HG02759 (cell line): ENCODE measurements around the gene C1QL3.

Source experiments
- ATAC-seq: cut with Tn5 transposase; IDR thresholded peaks from one replicate; pipeline ENCODE4 v1.9.1; 2021; ENCODE audit warnings: mild to moderate bottlenecking, moderate library complexity; ENCODE audit not compliant: unreplicated experiment

The C1QL3 gene

GRCh38 chr10:16521311-16522016 lies at the start of gene C1QL3:
C1QL3 (minus strand) TSS chr10:16521879; CDS start chr10:16521065, 814 bp downstream.
- ATAC-seq = peak; percentile 44

- peak; percentile 93 for ATAC-seq
Measured at GRCh38 chr10:16570731-16571130, 49.1 kb upstream of the C1QL3 start.

DNA sequence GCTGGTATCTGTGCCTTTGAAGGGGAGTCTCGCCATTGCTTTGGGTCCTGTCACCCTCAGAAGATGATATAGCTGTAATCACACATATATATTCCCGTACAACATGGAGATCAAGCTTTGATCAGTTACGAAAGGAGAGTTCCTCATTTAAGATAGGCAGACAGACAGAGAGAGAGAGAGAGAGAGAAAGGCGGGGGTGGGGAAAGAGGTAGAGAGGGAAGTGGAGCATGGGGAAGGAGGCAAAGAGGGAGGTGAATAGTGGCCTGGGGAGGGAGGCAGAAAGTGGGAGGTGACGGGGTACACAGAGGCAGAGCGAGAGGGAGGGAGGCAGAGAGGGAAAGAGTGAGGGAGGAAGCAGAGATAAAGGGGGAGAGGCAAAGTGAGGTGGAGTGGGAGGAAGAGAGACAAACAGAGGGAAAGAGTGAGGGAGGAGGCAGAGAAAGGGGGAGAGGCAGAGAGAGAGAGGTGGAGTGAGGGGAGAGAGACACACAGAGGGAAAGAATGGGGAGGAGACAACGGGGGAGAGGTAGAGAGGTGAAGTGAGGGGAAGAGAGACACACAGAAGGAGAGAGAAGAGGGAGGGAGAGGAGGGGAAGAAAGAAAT lies 44.6 kb upstream of the C1QL3 start:
- no peak for ATAC-seq

GRCh38 chr10:16565604-16566003 lies 43.9 kb upstream of the C1QL3 start:
- ATAC-seq = no peak

GRCh38 chr10:16562891-16563290 lies 41.2 kb upstream of the C1QL3 start:
- no peak for ATAC-seq

DNA sequence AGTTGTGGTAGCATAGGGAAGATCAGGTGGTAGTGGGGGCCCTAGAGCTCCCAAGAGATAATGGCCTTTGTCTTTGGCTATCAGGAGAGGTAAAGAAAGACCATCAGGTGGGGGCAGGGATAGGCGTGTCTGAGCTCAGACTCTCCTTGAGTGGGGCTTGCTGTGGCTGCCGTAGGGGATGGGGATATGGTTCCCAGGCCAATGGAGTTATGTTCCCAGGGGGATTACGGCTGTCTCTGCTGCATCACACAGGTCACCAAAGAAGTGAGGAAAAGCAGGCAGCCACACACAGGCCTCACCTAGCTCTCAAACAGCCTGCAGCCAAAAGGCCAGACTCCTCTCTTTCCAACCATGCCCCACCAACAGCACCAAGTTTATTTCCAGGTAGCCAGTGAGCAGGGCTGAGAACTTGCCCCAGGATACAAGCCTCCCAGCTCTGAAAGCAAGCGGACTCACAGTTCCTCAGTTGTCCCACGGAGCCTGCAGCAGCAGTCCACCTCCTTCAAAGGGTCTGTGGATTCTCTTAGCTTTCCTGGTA lies 37.6 kb upstream of the C1QL3 start:
- ATAC-seq = no peak

GRCh38 chr10:16547973-16548372 lies 26.3 kb upstream of the C1QL3 start:
- no peak for ATAC-seq

- ATAC-seq = peak; percentile 73
Measured at GRCh38 chr10:16545116-16545736, 23.5 kb upstream of the C1QL3 start.

DNA sequence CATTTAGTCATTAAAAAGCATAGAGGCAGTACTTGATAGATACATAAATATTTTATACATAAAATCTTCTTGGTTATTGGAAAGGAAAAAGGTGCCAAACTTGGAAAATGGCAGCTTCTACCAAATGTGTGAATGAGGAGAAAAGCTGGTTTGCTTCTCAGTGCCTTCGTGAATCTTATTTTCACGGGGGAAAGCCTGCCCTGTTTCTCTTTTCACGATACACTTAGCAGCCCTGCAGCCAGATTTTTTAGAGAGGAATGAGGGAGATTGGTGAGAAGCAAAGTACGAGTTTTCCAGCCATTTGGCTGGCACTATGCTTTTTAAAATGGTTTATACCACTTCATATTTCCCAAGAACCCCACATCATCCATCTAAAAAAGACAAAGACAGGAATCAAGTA lies 22.9 kb upstream of the C1QL3 start:
- ATAC-seq = no peak

GRCh38 chr10:16544099-16544498 lies 22.4 kb upstream of the C1QL3 start:
- ATAC-seq = no peak

GRCh38 chr10:16536155-16536554 lies 14.5 kb upstream of the C1QL3 start:
- no peak for ATAC-seq

DNA sequence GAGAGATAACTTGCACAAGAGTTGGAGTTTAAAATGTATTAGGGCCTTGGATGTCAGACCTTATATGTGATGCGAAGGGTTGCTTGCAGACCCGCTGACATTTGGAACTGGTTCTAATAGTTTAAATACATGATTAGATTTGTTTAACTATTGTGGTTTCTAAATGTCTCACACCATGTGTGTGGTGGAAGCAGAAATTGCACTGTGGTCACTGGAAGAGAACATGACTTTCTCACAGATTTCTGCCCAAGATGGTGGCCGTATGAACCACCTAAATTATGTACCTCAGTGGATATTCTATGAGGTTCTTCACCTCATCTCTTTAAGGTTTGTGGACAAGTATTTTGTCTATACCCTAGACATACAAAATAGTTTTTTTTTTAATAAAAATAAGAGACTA lies 8.2 kb upstream of the C1QL3 start:
- ATAC-seq = no peak

GRCh38 chr10:16527452-16527851 lies 5.8 kb upstream of the C1QL3 start:
- ATAC-seq = no peak

- ATAC-seq = peak; percentile 63
Measured at GRCh38 chr10:16520900-16521299, 779 bp downstream of the C1QL3 start.

- peak; percentile 32 for ATAC-seq
Measured at GRCh38 chr10:16519908-16520861, 1.5 kb downstream of the C1QL3 start.

- ATAC-seq = no peak
Measured at GRCh38 chr10:16519250-16519907, 2.3 kb downstream of the C1QL3 start.

GRCh38 chr10:16518822-16519221 lies 2.9 kb downstream of the C1QL3 start:
- ATAC-seq = no peak

DNA sequence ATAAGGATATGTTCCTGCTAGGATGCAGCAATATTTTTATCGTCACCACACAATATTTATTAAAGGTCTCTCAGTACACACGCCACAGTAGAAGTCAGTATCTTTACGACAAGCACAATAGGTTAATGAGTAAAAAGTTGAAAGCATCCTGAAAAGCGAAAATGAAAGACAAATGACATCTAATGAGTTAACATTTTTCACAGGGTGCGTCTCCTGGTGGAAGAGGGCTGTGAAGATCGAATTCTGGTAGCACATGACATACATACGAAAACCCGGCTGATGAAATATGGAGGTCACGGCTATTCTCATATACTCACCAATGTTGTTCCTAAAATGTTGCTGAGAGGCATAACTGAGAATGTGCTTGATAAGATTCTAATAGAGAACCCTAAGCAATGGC lies 10.8 kb downstream of the C1QL3 start:
- no peak for ATAC-seq

DNA sequence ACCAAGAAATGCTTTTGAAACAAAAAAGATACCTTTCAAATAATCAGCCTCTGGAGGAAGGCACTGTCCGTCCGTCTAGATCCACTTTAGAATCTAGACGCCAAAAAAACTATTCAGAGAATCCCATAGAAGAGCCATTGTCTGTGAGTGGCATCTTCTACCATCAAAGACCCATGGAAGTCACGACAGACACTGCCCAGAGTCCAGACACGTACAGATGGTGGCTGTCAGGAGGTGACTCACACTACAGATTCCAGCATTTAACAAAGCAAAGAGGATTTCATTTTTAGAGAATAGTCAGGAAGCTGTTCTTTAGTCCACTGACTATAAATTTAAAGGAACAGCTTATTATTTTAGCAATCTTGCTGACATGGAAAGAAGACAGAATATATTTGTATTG lies 11.7 kb downstream of the C1QL3 start:
- no peak for ATAC-seq

- ATAC-seq = no peak
Measured at GRCh38 chr10:16505161-16505560, 16.5 kb downstream of the C1QL3 start.
